GM19397 (cell line): ENCODE results near the gene CCZ1.
A peak's percentile ranks its signal among the peaks of the same experiment; 100 is the strongest.
"Not testable (repeated sequence)": the region's sequence is repeated elsewhere in the genome, so short reads cannot be mapped to it uniquely, and the experiment has no call there.

Experiments
- ATAC-seq: cut with Tn5 transposase; IDR thresholded peaks from one replicate; pipeline ENCODE4 v1.9.1; 2021; ENCODE audit warnings: mild to moderate bottlenecking, moderate library complexity; ENCODE audit not compliant: unreplicated experiment

CCZ1 gene

GRCh38 chr7:5898480-5899224 is at the start of gene CCZ1:
Gene CCZ1, plus strand, starts transcription at chr7:5898733. Its CDS starts 67 bp downstream, at chr7:5898800.
- peak; percentile 89 for ATAC-seq

- no peak for ATAC-seq
These were observed 47.6 kb upstream of the CCZ1 start for GRCh38 chr7:5850944-5851343.

- no peak for ATAC-seq
These were observed 43.8 kb upstream of the CCZ1 start for GRCh38 chr7:5854738-5855137.

- ATAC-seq, result not testable (repeated sequence)
These were observed 41.4 kb upstream of the CCZ1 start for GRCh38 chr7:5857041-5857575.

- not testable (repeated sequence) for ATAC-seq
These were observed 40.0 kb upstream of the CCZ1 start for GRCh38 chr7:5858494-5858893.

GRCh38 chr7:5861281-5861680 is 37.3 kb upstream of the CCZ1 start:
- ATAC-seq, result not testable (repeated sequence)

GRCh38 chr7:5862753-5863366 is 35.7 kb upstream of the CCZ1 start:
- ATAC-seq, result not testable (repeated sequence)

- ATAC-seq, result not testable (repeated sequence)
These were observed 33.1 kb upstream of the CCZ1 start for GRCh38 chr7:5865279-5865931.

- no peak for ATAC-seq
These were observed 31.5 kb upstream of the CCZ1 start for GRCh38 chr7:5867060-5867459.

- not testable (repeated sequence) for ATAC-seq
These were observed 29.6 kb upstream of the CCZ1 start for GRCh38 chr7:5868928-5869341.

GRCh38 chr7:5869691-5870090 is 28.8 kb upstream of the CCZ1 start:
- ATAC-seq, result no peak

- ATAC-seq, result no peak
These were observed 28.2 kb upstream of the CCZ1 start for GRCh38 chr7:5870311-5870710.

- ATAC-seq, result no peak
These were observed 26.2 kb upstream of the CCZ1 start for GRCh38 chr7:5872326-5872725.

- ATAC-seq, result not testable (repeated sequence)
These were observed 18.9 kb upstream of the CCZ1 start for GRCh38 chr7:5879591-5879990.

- ATAC-seq, result not testable (repeated sequence)
These were observed 18.4 kb upstream of the CCZ1 start for GRCh38 chr7:5880106-5880505.

- not testable (repeated sequence) for ATAC-seq
These were observed 14.1 kb upstream of the CCZ1 start for GRCh38 chr7:5884431-5884830.

GRCh38 chr7:5888021-5888420 is 10.5 kb upstream of the CCZ1 start:
- ATAC-seq, result not testable (repeated sequence)

- not testable (repeated sequence) for ATAC-seq
These were observed 8.3 kb upstream of the CCZ1 start for GRCh38 chr7:5890244-5890643.

GRCh38 chr7:5892498-5892897 is 6.0 kb upstream of the CCZ1 start:
- no peak for ATAC-seq

GRCh38 chr7:5897369-5897919 is 1.1 kb upstream of the CCZ1 start:
- not testable (repeated sequence) for ATAC-seq

- not testable (repeated sequence) for ATAC-seq
These were observed 4.5 kb downstream of the CCZ1 start for GRCh38 chr7:5903002-5903401.
